Right kidney (tissue), 1 donor: ENCODE measurements around the gene GPR42.
"Not testable (repeated sequence)": the region's sequence is repeated elsewhere in the genome, so short reads cannot be mapped to it uniquely, and the experiment has no call there.

Experiments used
- DNase-seq: peaks from one replicate; pipeline ENCODE4 v3.0.0-alpha.2; 2016

Gene GPR42

GRCh38 chr19:35396240-35396885, 25.5 kb downstream of the GPR42 start:
- no peak for DNase-seq

GRCh38 chr19:35397064-35397463, 26.2 kb downstream of the GPR42 start:
- DNase-seq = no peak

GRCh38 chr19:35398570-35398969, 27.7 kb downstream of the GPR42 start:
- DNase-seq = no peak

GRCh38 chr19:35399231-35399630, 28.4 kb downstream of the GPR42 start:
- no peak for DNase-seq

GRCh38 chr19:35399948-35400772, 29.3 kb downstream of the GPR42 start:
- DNase-seq = no peak

GRCh38 chr19:35400773-35401100, 29.9 kb downstream of the GPR42 start:
- DNase-seq = no peak

- DNase-seq = not testable (repeated sequence)
These were observed 30.5 kb downstream of the GPR42 start for GRCh38 chr19:35401416-35401815.

- no peak for DNase-seq
These were observed 32.4 kb downstream of the GPR42 start for GRCh38 chr19:35403116-35403760.

GRCh38 chr19:35404879-35405622, 34.2 kb downstream of the GPR42 start:
- no peak for DNase-seq

GRCh38 chr19:35407619-35408018, 36.8 kb downstream of the GPR42 start:
- no peak for DNase-seq

GRCh38 chr19:35408284-35409171, 37.7 kb downstream of the GPR42 start:
- DNase-seq = no peak

- DNase-seq = no peak
These were observed 38.3 kb downstream of the GPR42 start for GRCh38 chr19:35409191-35409590.

GRCh38 chr19:35410487-35410886, 39.6 kb downstream of the GPR42 start:
- DNase-seq = no peak

GRCh38 chr19:35414442-35414841, 43.6 kb downstream of the GPR42 start:
- no peak for DNase-seq

GRCh38 chr19:35416331-35416730, 45.5 kb downstream of the GPR42 start:
- no peak for DNase-seq

- no peak for DNase-seq
These were observed 46.4 kb downstream of the GPR42 start for GRCh38 chr19:35417278-35417677.

- DNase-seq = no peak
These were observed 47.1 kb downstream of the GPR42 start for GRCh38 chr19:35417713-35418534.

GRCh38 chr19:35419046-35419445, 48.2 kb downstream of the GPR42 start:
- DNase-seq = no peak

- no peak for DNase-seq
These were observed 48.9 kb downstream of the GPR42 start for GRCh38 chr19:35419805-35420204.

GRCh38 chr19:35421362-35421761, 50.5 kb downstream of the GPR42 start:
- no peak for DNase-seq
